Neuronal stem cell (in vitro differentiated cells): ENCODE results near the gene CSGALNACT2.
A peak's percentile ranks its signal among the peaks of the same experiment; 100 is the strongest.

Experiments used
- DNase-seq: peaks from one replicate; pipeline ENCODE4 v3.0.0-alpha.2; 2013; ENCODE audit warnings: low spot score
- H2AFZ ChIP-seq: one replicate; pipeline ENCODE4 v1.6.1; 2013; ENCODE audit warnings: mild to moderate bottlenecking, low read length, inconsistent platforms
- H2AK5ac ChIP-seq: 2 replicates; pipeline ENCODE4 v1.6.1; 2013; ENCODE audit warnings: low read depth, mild to moderate bottlenecking, inconsistent platforms, low read length, moderate library complexity, mixed read lengths
- H2BK120ac ChIP-seq: 2 replicates; pipeline ENCODE4 v1.6.1; 2013; ENCODE audit warnings: low read depth, mild to moderate bottlenecking, inconsistent platforms, low read length, moderate library complexity, mixed read lengths
- H2BK12ac ChIP-seq: one replicate; pipeline ENCODE4 v1.6.1; 2013; ENCODE audit warnings: low read length, inconsistent platforms
- H2BK15ac ChIP-seq: 2 replicates; pipeline ENCODE4 v1.6.1; 2013; ENCODE audit warnings: mild to moderate bottlenecking, low read length, inconsistent platforms, mixed read lengths
- H2BK5ac ChIP-seq: one replicate; pipeline ENCODE4 v1.6.1; 2013; ENCODE audit warnings: inconsistent platforms, mild to moderate bottlenecking, low read length, moderate library complexity
- H3K14ac ChIP-seq: one replicate; pipeline ENCODE4 v1.6.1; 2013; ENCODE audit warnings: low read length, inconsistent platforms
- H3K18ac ChIP-seq: 2 replicates; pipeline ENCODE4 v1.6.1; 2013; ENCODE audit warnings: low read length, inconsistent platforms
- H3K23ac ChIP-seq: 2 replicates; pipeline ENCODE4 v1.6.1; 2013; ENCODE audit warnings: low read depth, mild to moderate bottlenecking, mixed read lengths, low read length, inconsistent platforms; ENCODE audit not compliant: poor library complexity
- H3K27ac ChIP-seq: replicated peaks from 3 replicates; pipeline ENCODE4 v1.5.1; 2013; ENCODE audit warnings: low read length, inconsistent platforms
- H3K27me3 ChIP-seq, 3 experiments: 2 replicates each; pipeline ENCODE4 v1.6.1; 2013; ENCODE audit warnings: low read length in 3 of 3, mild to moderate bottlenecking in 2 of 3, inconsistent platforms in 1 of 3, low read depth in 1 of 3, mixed read lengths in 1 of 3, moderate library complexity in 1 of 3; ENCODE audit not compliant: control insufficient read depth in 3 of 3, insufficient read depth in 3 of 3
- H3K36me3 ChIP-seq, 2 donors: replicated peaks in 1 of 2; 2 replicates each; pipeline ENCODE4 v1.6.1; 2013; ENCODE audit warnings: low read length in 2 of 2; ENCODE audit not compliant: control insufficient read depth in 2 of 2, insufficient read depth in 2 of 2
- H3K4ac ChIP-seq: 2 replicates; pipeline ENCODE4 v1.6.1; 2013; ENCODE audit warnings: inconsistent platforms, mild to moderate bottlenecking, low read length, moderate library complexity
- H3K4me1 ChIP-seq, 2 donors: 1 replicate in 1 of 2; 2 replicates in 1 of 2; pipeline ENCODE4 v1.6.1; 2013; ENCODE audit warnings: low read length in 2 of 2, low read depth in 1 of 2; ENCODE audit not compliant: control insufficient read depth in 2 of 2, insufficient read depth in 1 of 2
- H3K4me2 ChIP-seq: one replicate; pipeline ENCODE4 v1.6.1; 2013; ENCODE audit warnings: mild to moderate bottlenecking, low read length, inconsistent platforms; ENCODE audit not compliant: insufficient read depth, poor library complexity, severe bottlenecking
- H3K4me3 ChIP-seq, 2 donors: 2 replicates each; pipeline ENCODE4 v1.5.1; 2013; ENCODE audit warnings: low read length in 2 of 2, mild to moderate bottlenecking in 2 of 2, inconsistent platforms in 1 of 2, moderate library complexity in 1 of 2
- H3K79me1 ChIP-seq: one replicate; pipeline ENCODE4 v1.6.1; 2013; ENCODE audit warnings: low read depth, mild to moderate bottlenecking, inconsistent platforms, low read length, moderate library complexity
- H3K9ac ChIP-seq: one replicate; pipeline ENCODE4 v1.6.1; 2013; ENCODE audit warnings: mild to moderate bottlenecking, low read depth, low read length, inconsistent platforms; ENCODE audit not compliant: poor library complexity
- H3K9me3 ChIP-seq, 2 donors: replicated peaks in 1 of 2; 2 replicates each; pipeline versions ENCODE3 to v1.6.1; 2013; ENCODE audit warnings: low read length in 2 of 2, mild to moderate bottlenecking in 2 of 2, inconsistent platforms in 1 of 2, low read depth in 1 of 2, mixed read lengths in 1 of 2, moderate library complexity in 1 of 2; ENCODE audit not compliant: control insufficient read depth in 2 of 2, insufficient read depth in 1 of 2
- H4K8ac ChIP-seq: one replicate; pipeline ENCODE4 v1.6.1; 2013; ENCODE audit warnings: low read depth, mild to moderate bottlenecking, inconsistent platforms, low read length, moderate library complexity
- H4K91ac ChIP-seq: one replicate; pipeline ENCODE4 v1.6.1; 2013; ENCODE audit warnings: low read length, low read depth, mild to moderate bottlenecking, inconsistent platforms; ENCODE audit not compliant: poor library complexity
- WGBS, 2 donors: extraction: QIAGEN DNeasy Blood & Tissue Kit; methylation state at CpG; one replicate each; pipeline ENCODE4 v1.1.7; 2013; ENCODE audit warnings: missing lambda C conversion rate in 2 of 2, mixed read lengths in 1 of 2; ENCODE audit not compliant: insufficient read length in 2 of 2, insufficient replicate concordance in 1 of 2; ENCODE audit errors: extremely low coverage in 2 of 2; 5-methylcytosine and 5-hydroxymethylcytosine counted together

Gene CSGALNACT2

GRCh38 chr10:43117777-43118583, 20.3 kb upstream of the CSGALNACT2 start:
- Histone ChIP-seq H3K4me1 (peaks cover 0 to 4% of the 10 kb centered on the region in 2 donors), H3K4ac (no peak overlapping the region), H2BK5ac (no peak overlapping the region), H3K4me2 (no peak overlapping the region), H3K79me1 (no peaks in the 10 kb centered on the region), H4K91ac (no peak overlapping the region), H3K9ac (no peak overlapping the region), H2AFZ (no peak overlapping the region), H3K27ac (no peak overlapping the region), H2AK5ac (peak overlapping the region; percentile 32), H3K9me3 (no peaks in the 10 kb centered on the region), H2BK120ac (no peak overlapping the region), H3K14ac (peak overlapping the region; percentile 63), H3K23ac (no peak overlapping the region), H3K18ac (peak overlapping the region; percentile 31), H3K4me3 (no peak overlapping the region), H3K36me3 (no peaks in the 10 kb centered on the region), H2BK15ac (no peak overlapping the region), H2BK12ac (no peak overlapping the region), H4K8ac (no peak overlapping the region), H3K27me3 (peaks cover 0 to 8% (median 0%) of the 10 kb centered on the region in 3 experiments)
- no CpG with 5 or more reads among the region's 18 CpGs for WGBS, 2 donors
- no peak for DNase-seq

GRCh38 chr10:43118631-43119415, 19.4 kb upstream of the CSGALNACT2 start:
- no peak for DNase-seq
- H3K9me3 ChIP-seq, result no peaks in the 10 kb centered on the region
- H3K4me2 ChIP-seq, result no peak overlapping the region
- peaks cover 0 to 6% (median 0%) of the 10 kb centered on the region in 3 experiments for H3K27me3 ChIP-seq
- no peak overlapping the region for H2AFZ ChIP-seq
- no peak overlapping the region for H2BK5ac ChIP-seq
- no peak overlapping the region for H2BK120ac ChIP-seq
- H3K4ac ChIP-seq, result no peak overlapping the region
- no peak overlapping the region for H3K9ac ChIP-seq
- H3K36me3 ChIP-seq, result no peaks in the 10 kb centered on the region
- WGBS, 2 donors, result no CpG with 5 or more reads among the region's 19 CpGs
- H2BK12ac ChIP-seq, result peak overlapping the region; percentile 73
- H4K8ac ChIP-seq, result no peak overlapping the region
- peaks cover 0 to 4% of the 10 kb centered on the region in 2 donors for H3K4me1 ChIP-seq
- H2AK5ac ChIP-seq, result peak overlapping the region; percentile 1
- no peak overlapping the region for H3K4me3 ChIP-seq
- H4K91ac ChIP-seq, result no peak overlapping the region
- H3K18ac ChIP-seq, result no peak overlapping the region
- H3K23ac ChIP-seq, result peak overlapping the region; percentile 60
- H3K79me1 ChIP-seq, result no peaks in the 10 kb centered on the region
- H3K14ac ChIP-seq, result peak overlapping the region; percentile 63
- no peak overlapping the region for H3K27ac ChIP-seq
- H2BK15ac ChIP-seq, result no peak overlapping the region

- H3K9me3 ChIP-seq, result no peaks in the 10 kb centered on the region
- H2BK5ac ChIP-seq, result no peak overlapping the region
- H3K27ac ChIP-seq, result no peak overlapping the region
- no peak overlapping the region for H2AFZ ChIP-seq
- H3K27me3 ChIP-seq, result peaks cover 0 to 6% (median 0%) of the 10 kb centered on the region in 3 experiments
- no peak overlapping the region for H3K9ac ChIP-seq
- H2BK120ac ChIP-seq, result no peak overlapping the region
- no peak overlapping the region for H3K4me3 ChIP-seq
- H4K8ac ChIP-seq, result peak overlapping the region; percentile 26
- no peak for DNase-seq
- peak overlapping the region; percentile 1 for H2AK5ac ChIP-seq
- peak overlapping the region; percentile 94 for H2BK12ac ChIP-seq
- no peak overlapping the region for H3K4ac ChIP-seq
- H2BK15ac ChIP-seq, result no peak overlapping the region
- H3K18ac ChIP-seq, result peak overlapping the region; percentile 62
- H3K36me3 ChIP-seq, result no peaks in the 10 kb centered on the region
- no peak overlapping the region for H3K4me2 ChIP-seq
- peak overlapping the region; percentile 63 for H3K23ac ChIP-seq
- no CpG with 5 or more reads among the region's 31 CpGs for WGBS, 2 donors
- peak overlapping the region; percentile 58 for H3K14ac ChIP-seq
- H4K91ac ChIP-seq, result no peak overlapping the region
- peaks cover 0 to 4% of the 10 kb centered on the region in 2 donors for H3K4me1 ChIP-seq
- no peaks in the 10 kb centered on the region for H3K79me1 ChIP-seq
These were observed 18.7 kb upstream of the CSGALNACT2 start for GRCh38 chr10:43119416-43120115.
